Large intestine (tissue), 3 donors: ENCODE results near the gene ERBIN. TPM values are rescaled to one million over a fixed set of nuclear protein-coding genes. Genes with fewer than 3 reads are reported as not detected.

ENCODE experiments used
- DNase-seq, 2 donors: peaks; one replicate each; pipeline versions ENCODE4 v3.0.0 to v3.0.0-alpha.2; 2013
- H3K27ac ChIP-seq: one replicate; pipeline ENCODE4 v1.5.1; 2013; ENCODE audit warnings: low read length
- H3K27me3 ChIP-seq: 2 replicates; pipeline ENCODE4 v1.6.1; 2013; ENCODE audit warnings: low read length; ENCODE audit not compliant: control insufficient read depth, insufficient read depth
- H3K36me3 ChIP-seq: 2 replicates; pipeline ENCODE4 v1.6.1; 2013; ENCODE audit warnings: low read length; ENCODE audit not compliant: control insufficient read depth, insufficient read depth
- H3K4me1 ChIP-seq: one replicate; pipeline ENCODE4 v1.6.1; 2013; ENCODE audit warnings: low read length; ENCODE audit not compliant: control insufficient read depth, insufficient read depth
- H3K4me3 ChIP-seq: one replicate; pipeline ENCODE4 v1.5.1; 2013; ENCODE audit warnings: low read length
- H3K9me3 ChIP-seq: one replicate; pipeline ENCODE4 v1.6.1; 2013; ENCODE audit warnings: mild to moderate bottlenecking, low read depth, low read length, moderate library complexity; ENCODE audit not compliant: control insufficient read depth
- WGBS: methylation state at CpG from one replicate; pipeline ENCODE4 v1.1.5; 2013; ENCODE audit warnings: low lambda C conversion rate; ENCODE audit not compliant: insufficient coverage; 5-methylcytosine and 5-hydroxymethylcytosine counted together
- polyA plus RNA-seq: library from polyadenylated mRNA; unstranded; fragments of 120-200 nt; gene quantifications from one replicate; pipeline ENCODE4 v1.2.1, GENCODE V29; 2013

Gene ERBIN
- polyA plus RNA-seq, 1 donor, result 121 TPM

GRCh38 chr5:65978251-65978650 is 51.9 kb downstream of the ERBIN start:
- no peak for DNase-seq
- H3K4me1 ChIP-seq, result no peaks in the 10 kb centered on the region
- no peak overlapping the region for H3K27ac ChIP-seq
- peaks cover 8% of the 10 kb centered on the region for H3K9me3 ChIP-seq
- no CpG with 5 or more reads among the region's 3 CpGs for WGBS
- H3K4me3 ChIP-seq, result no peak overlapping the region
- no peaks in the 10 kb centered on the region for H3K27me3 ChIP-seq
- peaks cover 17% of the 10 kb centered on the region for H3K36me3 ChIP-seq

DNA sequence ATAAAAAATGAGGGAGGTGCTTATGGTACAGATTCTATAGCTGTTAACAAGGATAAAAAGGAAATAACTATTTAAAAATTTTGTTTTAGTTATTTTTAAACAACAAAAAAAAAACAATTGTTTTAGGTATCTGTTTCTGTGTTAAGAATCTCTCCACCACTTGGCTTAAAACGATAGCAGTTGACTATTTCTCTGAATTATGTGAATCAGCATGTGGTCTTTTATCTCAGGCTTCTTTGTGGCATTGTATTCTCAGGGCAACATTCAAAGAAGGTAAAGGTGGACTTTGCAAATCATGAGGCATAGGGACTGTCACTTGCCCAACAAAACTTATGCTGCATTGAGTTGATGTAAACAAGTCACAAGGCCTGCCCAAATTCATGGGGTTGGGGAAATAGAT is 55.2 kb downstream of the ERBIN start:
- Histone ChIP-seq H3K9me3 (peaks cover 8% of the 10 kb centered on the region), H3K27ac (no peak overlapping the region), H3K27me3 (no peaks in the 10 kb centered on the region), H3K4me3 (no peak overlapping the region), H3K4me1 (no peaks in the 10 kb centered on the region), H3K36me3 (peaks cover 17% of the 10 kb centered on the region)
- no peak for DNase-seq
- no CpG with 5 or more reads among the region's 1 CpG for WGBS

GRCh38 chr5:65981969-65982619 is 55.7 kb downstream of the ERBIN start:
- no peak for DNase-seq
- H3K4me1 ChIP-seq, result no peaks in the 10 kb centered on the region
- no peak overlapping the region for H3K4me3 ChIP-seq
- H3K27ac ChIP-seq, result no peak overlapping the region
- peaks cover 8% of the 10 kb centered on the region for H3K9me3 ChIP-seq
- H3K27me3 ChIP-seq, result no peaks in the 10 kb centered on the region
- peaks cover 17% of the 10 kb centered on the region for H3K36me3 ChIP-seq
- WGBS, result 100% methylated on average over 1 of the region's 3 CpGs

GRCh38 chr5:65982635-65983034 is 56.3 kb downstream of the ERBIN start:
- H3K4me1 ChIP-seq, result no peaks in the 10 kb centered on the region
- H3K36me3 ChIP-seq, result peaks cover 19% of the 10 kb centered on the region
- no CpG with 5 or more reads among the region's 1 CpG for WGBS
- H3K4me3 ChIP-seq, result no peak overlapping the region
- DNase-seq, result no peak
- H3K27ac ChIP-seq, result no peak overlapping the region
- H3K27me3 ChIP-seq, result no peaks in the 10 kb centered on the region
- peaks cover 6% of the 10 kb centered on the region for H3K9me3 ChIP-seq

GRCh38 chr5:65984098-65984885 is 57.9 kb downstream of the ERBIN start:
- Histone ChIP-seq H3K36me3 (peaks cover 8% of the 10 kb centered on the region), H3K4me3 (no peak overlapping the region), H3K9me3 (peaks cover 2% of the 10 kb centered on the region), H3K27me3 (no peaks in the 10 kb centered on the region), H3K27ac (no peak overlapping the region), H3K4me1 (no peaks in the 10 kb centered on the region)
- DNase-seq, result no peak
- WGBS, result 94% methylated on average over 3 of the region's 10 CpGs

- no CpG with 5 or more reads among the region's 1 CpG for WGBS
- H3K9me3 ChIP-seq, result no peaks in the 10 kb centered on the region
- no peaks in the 10 kb centered on the region for H3K27me3 ChIP-seq
- no peaks in the 10 kb centered on the region for H3K4me1 ChIP-seq
- H3K27ac ChIP-seq, result no peak overlapping the region
- no peak overlapping the region for H3K4me3 ChIP-seq
- DNase-seq, result no peak
- peaks cover 8% of the 10 kb centered on the region for H3K36me3 ChIP-seq
Measured at GRCh38 chr5:65986050-65986451, 59.7 kb downstream of the ERBIN start.

- no peak overlapping the region for H3K27ac ChIP-seq
- no peak for DNase-seq
- H3K27me3 ChIP-seq, result no peaks in the 10 kb centered on the region
Measured at GRCh38 chr5:65986796-65987195, 60.4 kb downstream of the ERBIN start.

GRCh38 chr5:65987982-65988381 is 61.6 kb downstream of the ERBIN start:
- Histone ChIP-seq H3K27me3 (no peaks in the 10 kb centered on the region), H3K27ac (no peak overlapping the region), H3K36me3 (peaks cover 15% of the 10 kb centered on the region), H3K9me3 (no peaks in the 10 kb centered on the region), H3K4me3 (no peak overlapping the region), H3K4me1 (no peaks in the 10 kb centered on the region)
- no peak for DNase-seq
- no CpG with 5 or more reads among the region's 4 CpGs for WGBS

More at GRCh38 chr5:65986796-65987195, 60.4 kb downstream of the ERBIN start:
- Histone ChIP-seq H3K9me3 (no peaks in the 10 kb centered on the region), H3K4me3 (no peak overlapping the region), H3K4me1 (no peaks in the 10 kb centered on the region), H3K36me3 (peaks cover 8% of the 10 kb centered on the region)
- 83% methylated on average over 2 of the region's 3 CpGs for WGBS

DNA sequence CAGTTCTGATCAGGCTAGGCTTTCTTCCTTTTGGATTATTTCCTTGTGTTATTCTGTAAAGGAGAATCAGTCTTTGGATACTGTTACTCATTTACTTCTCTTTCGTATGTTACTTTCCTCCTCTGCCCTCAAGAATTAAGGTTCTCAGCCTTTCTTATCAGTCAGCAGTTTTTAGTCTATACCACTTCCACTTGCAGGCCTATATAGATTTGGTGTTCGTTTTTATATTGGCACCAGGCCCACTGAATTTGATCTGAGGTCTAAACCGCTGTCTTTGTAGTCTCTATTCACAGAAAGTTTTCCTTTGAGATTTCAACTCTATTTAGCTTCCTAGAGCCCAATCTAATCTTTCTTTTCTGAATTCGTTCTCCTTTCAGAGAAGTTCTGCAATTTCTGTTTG is 62.8 kb downstream of the ERBIN start:
- Histone ChIP-seq H3K9me3 (no peaks in the 10 kb centered on the region), H3K27me3 (no peaks in the 10 kb centered on the region), H3K4me3 (no peak overlapping the region), H3K4me1 (no peaks in the 10 kb centered on the region), H3K36me3 (peaks cover 13% of the 10 kb centered on the region), H3K27ac (no peak overlapping the region)
- WGBS, result 87% methylated on average over 4 of the region's 4 CpGs
- DNase-seq, result no peak

DNA sequence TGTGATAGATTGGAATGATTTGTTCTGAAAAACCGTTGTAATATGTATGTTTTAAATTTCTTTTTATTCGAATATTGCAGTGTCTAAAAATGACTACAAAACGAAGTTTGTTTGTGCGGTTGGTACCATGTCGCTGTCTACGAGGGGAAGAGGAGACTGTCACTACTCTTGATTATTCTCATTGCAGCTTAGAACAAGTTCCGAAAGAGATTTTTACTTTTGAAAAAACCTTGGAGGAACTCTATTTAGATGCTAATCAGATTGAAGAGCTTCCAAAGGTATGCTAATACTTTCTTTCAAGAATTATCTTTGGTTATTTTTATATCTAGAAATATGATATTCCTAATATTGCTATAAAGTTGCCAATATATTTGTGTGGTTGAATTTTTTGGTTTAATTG is 66.3 kb downstream of the ERBIN start:
- Histone ChIP-seq H3K36me3 (peaks cover 22% of the 10 kb centered on the region), H3K4me1 (no peaks in the 10 kb centered on the region), H3K4me3 (no peak overlapping the region), H3K27me3 (no peaks in the 10 kb centered on the region), H3K9me3 (no peaks in the 10 kb centered on the region), H3K27ac (no peak overlapping the region)
- 79% methylated on average over 3 of the region's 7 CpGs for WGBS
- no peak for DNase-seq
